HUES64 (cell line): ENCODE measurements around the gene LRSAM1.

ENCODE experiments used
- H3K27ac ChIP-seq: 2 replicates; pipeline ENCODE4 v1.7.0; 2013; ENCODE audit warnings: low read depth, low read length, inconsistent platforms
- H3K27me3 ChIP-seq: 2 replicates; pipeline ENCODE4 v1.6.1; 2013; ENCODE audit warnings: mild to moderate bottlenecking, low read length; ENCODE audit not compliant: insufficient read depth
- H3K36me3 ChIP-seq: 2 replicates; pipeline ENCODE4 v1.6.1; 2013; ENCODE audit warnings: mild to moderate bottlenecking, low read length; ENCODE audit not compliant: insufficient read depth
- H3K4me1 ChIP-seq: 2 replicates; pipeline ENCODE4 v1.6.1; 2013; ENCODE audit warnings: mild to moderate bottlenecking, low read length, moderate library complexity; ENCODE audit not compliant: insufficient read depth
- H3K4me3 ChIP-seq: 2 replicates; pipeline ENCODE4 v1.5.1; 2013; ENCODE audit warnings: mild to moderate bottlenecking, low read length, moderate library complexity
- H3K9ac ChIP-seq: 2 replicates; pipeline ENCODE4 v1.6.1; 2013; ENCODE audit warnings: mild to moderate bottlenecking, low read depth, low read length
- H3K9me3 ChIP-seq: 2 replicates; pipeline ENCODE4 v1.6.1; 2013; ENCODE audit warnings: low read depth, low read length; ENCODE audit not compliant: insufficient read depth
- WGBS: fragments of 150-250, 120-280 bp; methylation state at CpG from one replicate; pipeline ENCODE4 v1.1.7; 2013; ENCODE audit warnings: missing lambda C conversion rate; 5-methylcytosine and 5-hydroxymethylcytosine counted together

LRSAM1 gene

DNA sequence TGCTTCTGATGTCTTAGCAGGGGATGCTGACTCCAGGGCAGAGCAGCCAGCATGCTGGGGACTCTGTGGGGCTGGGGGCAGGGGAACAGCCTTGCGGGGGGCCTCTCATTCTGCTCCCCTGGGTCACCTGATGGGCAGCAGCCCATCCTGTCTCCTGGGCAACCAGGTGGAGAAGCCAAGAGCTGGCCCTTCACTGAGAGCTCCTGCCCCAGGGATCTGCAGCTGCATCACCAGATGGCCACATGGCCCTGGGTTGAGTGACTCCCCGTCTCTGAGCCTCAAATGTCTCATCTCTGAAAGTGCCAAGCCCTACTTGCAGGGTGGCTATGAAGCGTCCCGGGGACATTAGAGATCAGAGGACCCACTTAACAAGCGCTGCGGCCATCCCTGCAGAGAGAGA lies 49.1 kb downstream of the LRSAM1 start:
- H3K9ac ChIP-seq, result no peak overlapping the region
- H3K36me3 ChIP-seq, result peaks cover 23% of the 10 kb centered on the region
- H3K4me3 ChIP-seq, result no peak overlapping the region
- H3K9me3 ChIP-seq, result no peaks in the 10 kb centered on the region
- no peaks in the 10 kb centered on the region for H3K4me1 ChIP-seq
- no peak overlapping the region for H3K27ac ChIP-seq
- no peaks in the 10 kb centered on the region for H3K27me3 ChIP-seq
- WGBS, result 90% methylated on average over 6 of the region's 6 CpGs

DNA sequence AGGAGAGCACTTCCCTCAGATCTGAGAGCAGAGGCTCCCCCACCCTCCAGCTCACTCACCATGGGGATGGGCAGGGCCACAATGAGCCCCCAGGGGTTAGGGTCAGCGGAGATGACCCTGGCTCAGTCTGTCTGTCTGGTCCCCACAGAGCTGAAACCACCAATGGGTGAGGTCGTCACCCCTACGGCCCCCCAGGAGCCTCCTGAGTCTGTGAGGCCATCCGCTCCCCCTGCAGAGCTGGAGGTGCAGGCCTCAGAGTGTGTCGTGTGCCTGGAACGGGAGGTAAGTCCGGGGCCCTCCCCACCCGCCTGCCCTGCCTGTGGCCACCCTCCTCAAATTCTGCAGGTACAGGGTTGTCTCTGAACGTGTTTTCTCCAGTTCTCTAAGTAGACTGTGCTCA lies 49.6 kb downstream of the LRSAM1 start:
- H3K27ac ChIP-seq, result no peak overlapping the region
- no peaks in the 10 kb centered on the region for H3K27me3 ChIP-seq
- H3K9me3 ChIP-seq, result no peaks in the 10 kb centered on the region
- 84% methylated on average over 9 of the region's 9 CpGs for WGBS
- H3K9ac ChIP-seq, result no peak overlapping the region
- H3K4me3 ChIP-seq, result no peak overlapping the region
- H3K36me3 ChIP-seq, result peaks cover 18% of the 10 kb centered on the region
- no peaks in the 10 kb centered on the region for H3K4me1 ChIP-seq

DNA sequence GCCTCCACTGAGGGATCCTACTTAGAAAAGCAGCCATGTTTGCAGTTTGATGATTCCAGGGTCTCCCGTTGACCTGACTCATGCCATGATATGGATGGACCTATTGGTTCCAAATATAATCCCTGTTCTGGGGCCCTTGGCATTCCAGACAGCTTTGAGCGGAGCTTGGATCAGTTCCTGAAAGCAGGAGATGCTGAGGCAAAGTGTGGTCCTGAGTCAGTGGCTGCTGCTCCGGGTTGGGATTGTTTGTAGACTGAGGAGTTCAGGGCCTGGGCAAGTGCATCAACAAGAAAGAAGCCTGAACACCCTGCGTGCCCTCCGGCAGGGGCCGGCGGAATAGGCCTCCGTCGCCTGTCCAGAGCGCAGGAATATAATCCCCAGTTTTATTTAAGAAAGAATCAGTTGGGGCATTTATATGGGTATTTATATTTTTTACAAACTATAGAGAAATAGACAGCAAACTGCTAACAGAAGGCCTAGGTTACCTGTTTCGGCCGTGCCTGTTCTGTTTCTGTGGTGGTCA lies 50.6 kb downstream of the LRSAM1 start:
- no peaks in the 10 kb centered on the region for H3K9me3 ChIP-seq
- no peaks in the 10 kb centered on the region for H3K27me3 ChIP-seq
- peaks cover 12% of the 10 kb centered on the region for H3K36me3 ChIP-seq
- H3K4me3 ChIP-seq, result no peak overlapping the region
- no peak overlapping the region for H3K27ac ChIP-seq
- 96% methylated on average over 11 of the region's 12 CpGs for WGBS
- no peaks in the 10 kb centered on the region for H3K4me1 ChIP-seq
- H3K9ac ChIP-seq, result no peak overlapping the region

DNA sequence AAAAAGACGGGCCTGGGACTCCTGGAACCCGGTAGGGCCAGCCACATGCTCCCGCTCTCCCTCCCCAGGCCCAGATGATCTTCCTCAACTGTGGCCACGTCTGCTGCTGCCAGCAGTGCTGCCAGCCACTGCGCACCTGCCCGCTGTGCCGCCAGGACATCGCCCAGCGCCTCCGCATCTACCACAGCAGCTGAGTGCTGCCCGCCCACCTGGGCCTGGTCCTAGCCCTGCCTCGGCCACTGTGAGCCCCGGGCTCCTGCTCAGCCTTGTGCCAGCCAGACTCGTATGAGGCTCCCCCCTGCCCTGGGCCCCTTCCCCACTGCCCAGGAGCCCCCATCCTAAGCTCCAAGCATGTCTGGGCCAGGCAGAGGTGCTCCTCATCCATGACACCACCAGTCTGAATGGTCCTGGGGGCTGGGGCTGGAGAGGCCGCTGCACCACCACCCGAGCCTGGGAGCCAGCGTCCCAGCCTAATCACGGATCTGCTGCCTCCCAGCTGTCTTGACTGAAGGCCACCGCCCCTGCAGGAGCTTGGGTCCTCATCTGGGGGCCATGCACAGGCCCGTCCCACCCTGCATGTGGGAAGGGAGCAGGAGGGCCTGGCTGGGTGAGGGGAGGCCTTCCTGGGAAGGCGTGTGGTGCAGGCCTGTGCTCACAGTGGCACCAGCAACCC lies 51.5 kb downstream of the LRSAM1 start:
- H3K9me3 ChIP-seq, result no peaks in the 10 kb centered on the region
- peaks cover 15% of the 10 kb centered on the region for H3K36me3 ChIP-seq
- 95% methylated on average over 21 of the region's 21 CpGs for WGBS
- H3K9ac ChIP-seq, result no peak overlapping the region; the same call in 1 of the 2 replicates
- H3K4me3 ChIP-seq, result no peak overlapping the region
- H3K27ac ChIP-seq, result no peak overlapping the region
- H3K4me1 ChIP-seq, result no peaks in the 10 kb centered on the region
- no peaks in the 10 kb centered on the region for H3K27me3 ChIP-seq

DNA sequence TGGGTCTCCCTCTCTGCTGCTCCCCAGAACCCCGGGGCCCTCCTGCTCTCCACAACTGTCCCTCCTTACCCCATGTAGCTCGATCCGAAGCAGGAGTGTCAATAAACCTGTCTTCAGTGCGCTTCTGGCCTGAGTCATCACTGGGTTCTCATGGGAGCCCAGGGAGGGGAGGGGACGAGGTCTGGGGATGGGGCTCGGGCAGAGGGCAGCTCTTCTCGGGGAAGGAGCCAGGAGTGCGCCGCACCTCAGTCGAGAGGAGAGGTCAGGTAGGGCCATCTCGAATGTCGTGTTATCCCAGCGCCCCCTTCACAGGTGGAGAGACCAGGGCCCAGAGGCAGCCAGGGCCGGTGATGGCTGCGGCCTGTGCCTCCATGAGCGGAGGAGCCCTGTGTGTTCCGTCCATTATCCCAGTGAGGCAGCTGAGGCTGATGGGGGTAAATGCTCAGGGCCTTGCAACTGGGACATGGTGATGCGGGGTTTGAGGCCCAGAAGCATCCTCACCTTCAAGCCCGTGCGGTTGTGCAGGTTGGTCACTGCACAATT lies 52.1 kb downstream of the LRSAM1 start:
- Histone ChIP-seq H3K9ac (no peak overlapping the region; the same call in 1 of the 2 replicates), H3K27me3 (no peaks in the 10 kb centered on the region), H3K9me3 (no peaks in the 10 kb centered on the region), H3K4me1 (no peaks in the 10 kb centered on the region), H3K27ac (no peak overlapping the region), H3K4me3 (no peak overlapping the region), H3K36me3 (peaks cover 21% of the 10 kb centered on the region)
- 94% methylated on average over 20 of the region's 20 CpGs for WGBS

DNA sequence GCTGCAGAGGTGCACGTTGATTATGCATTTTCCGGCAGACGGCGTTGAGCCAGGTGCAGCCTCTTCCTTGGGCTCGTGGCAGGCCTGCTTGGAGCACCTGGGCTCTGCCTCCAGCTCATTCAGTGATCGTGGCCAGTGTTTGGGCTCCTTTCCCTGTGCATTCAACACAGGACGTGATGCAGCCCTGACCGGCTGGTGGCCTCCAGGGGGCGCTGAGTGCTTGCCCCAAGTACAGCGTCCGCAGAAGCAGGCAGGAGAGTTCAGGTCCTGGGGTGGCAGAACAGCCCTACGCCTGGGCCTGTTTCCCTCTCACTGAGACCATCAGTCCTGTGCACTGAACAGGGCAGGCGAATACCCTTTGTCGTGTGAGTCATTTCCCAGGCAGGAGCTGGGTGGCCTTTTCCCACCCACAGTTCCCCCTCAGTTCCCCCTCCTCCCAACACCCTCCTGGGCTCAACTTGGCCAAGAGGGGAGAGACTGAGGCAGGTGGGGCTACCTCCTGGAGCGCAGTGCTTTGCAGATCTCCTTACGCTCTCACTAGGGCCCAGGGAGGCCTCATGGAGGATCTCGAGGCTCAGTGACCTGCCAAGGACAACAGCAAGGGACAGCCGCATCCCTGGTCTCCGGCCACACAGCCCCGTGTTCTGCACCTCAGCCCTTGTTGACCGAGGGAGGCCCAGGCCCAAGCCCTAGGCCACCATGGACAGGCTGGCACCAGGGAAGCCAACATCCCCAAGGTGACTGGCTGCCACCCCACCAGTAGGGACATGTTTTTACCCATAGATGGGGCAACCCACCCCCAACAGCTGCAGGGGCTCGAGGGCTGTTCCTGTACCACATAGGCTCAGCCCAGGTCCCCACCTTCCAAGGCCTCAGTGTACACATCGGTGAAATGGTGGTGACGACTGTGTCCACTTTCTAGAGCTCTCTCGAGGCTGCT lies 52.9 kb downstream of the LRSAM1 start:
- H3K4me1 ChIP-seq, result no peaks in the 10 kb centered on the region
- H3K27me3 ChIP-seq, result no peaks in the 10 kb centered on the region
- peaks cover 26% of the 10 kb centered on the region for H3K36me3 ChIP-seq
- no peak overlapping the region for H3K27ac ChIP-seq
- H3K9me3 ChIP-seq, result no peaks in the 10 kb centered on the region
- H3K4me3 ChIP-seq, result no peak overlapping the region
- 69% methylated on average over 25 of the region's 25 CpGs for WGBS
- no peak overlapping the region for H3K9ac ChIP-seq

DNA sequence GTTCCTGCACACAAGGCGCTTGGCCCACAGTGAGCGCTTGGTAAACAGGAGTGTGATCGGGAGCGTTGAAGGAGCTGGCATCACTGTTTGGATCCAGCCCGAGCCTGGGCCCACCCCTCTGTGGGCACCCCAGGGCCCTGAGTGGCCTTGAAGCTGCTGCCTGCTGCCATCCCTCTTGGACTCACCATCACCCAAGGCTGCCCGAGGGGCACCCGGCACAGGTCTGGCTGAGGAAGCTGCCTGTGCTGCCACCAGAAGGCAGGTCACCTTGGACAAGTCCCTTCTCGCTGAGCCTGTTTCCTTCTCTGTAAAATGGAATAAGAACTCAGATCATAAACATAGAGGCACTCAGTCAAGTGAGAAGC lies 53.6 kb downstream of the LRSAM1 start:
- Histone ChIP-seq H3K9me3 (no peaks in the 10 kb centered on the region), H3K9ac (no peak overlapping the region), H3K4me1 (no peaks in the 10 kb centered on the region), H3K36me3 (peaks cover 30% of the 10 kb centered on the region), H3K27me3 (no peaks in the 10 kb centered on the region), H3K4me3 (no peak overlapping the region), H3K27ac (no peak overlapping the region)
- 95% methylated on average over 8 of the region's 8 CpGs for whole genome bisulfite sequencing

DNA sequence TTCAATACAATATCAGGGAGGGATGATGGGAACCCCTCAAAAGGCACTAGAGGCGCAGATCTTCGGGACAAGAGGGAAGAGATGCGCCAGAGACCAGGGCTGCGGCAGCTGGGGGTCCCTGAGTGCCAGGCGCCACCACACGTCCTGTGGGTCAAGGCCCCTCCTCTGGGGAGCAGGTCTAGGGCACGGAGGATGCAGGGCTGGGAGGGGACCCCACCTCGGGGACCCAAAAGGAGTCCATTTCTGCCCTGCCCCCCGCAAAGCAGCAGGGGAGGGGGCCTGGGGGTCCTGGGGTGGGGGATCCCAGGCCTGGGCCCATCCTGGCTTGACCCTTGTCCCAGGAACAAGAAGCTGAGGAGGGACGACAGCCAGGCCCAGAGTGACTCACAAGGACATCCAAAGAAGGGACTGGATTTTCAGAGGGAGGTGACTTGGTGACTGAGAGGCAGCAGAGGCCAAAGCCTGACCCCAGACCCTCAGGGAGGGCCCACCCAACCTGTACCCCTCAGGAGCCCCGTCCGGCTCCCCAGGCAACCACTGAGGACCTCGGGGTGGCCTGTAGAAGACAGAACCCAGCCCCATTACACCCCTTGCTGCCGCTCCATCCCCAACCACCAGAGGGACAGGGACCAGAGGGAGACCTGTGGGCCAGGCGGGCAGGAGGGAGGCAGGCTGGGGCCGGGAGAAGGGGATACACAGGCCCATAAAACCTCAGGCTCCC lies 54.2 kb downstream of the LRSAM1 start:
- H3K9ac ChIP-seq, result no peak overlapping the region
- peaks cover 30% of the 10 kb centered on the region for H3K36me3 ChIP-seq
- H3K9me3 ChIP-seq, result no peaks in the 10 kb centered on the region
- H3K27ac ChIP-seq, result no peak overlapping the region
- no peaks in the 10 kb centered on the region for H3K4me1 ChIP-seq
- WGBS, result 80% methylated on average over 16 of the region's 16 CpGs
- H3K4me3 ChIP-seq, result no peak overlapping the region
- no peaks in the 10 kb centered on the region for H3K27me3 ChIP-seq

DNA sequence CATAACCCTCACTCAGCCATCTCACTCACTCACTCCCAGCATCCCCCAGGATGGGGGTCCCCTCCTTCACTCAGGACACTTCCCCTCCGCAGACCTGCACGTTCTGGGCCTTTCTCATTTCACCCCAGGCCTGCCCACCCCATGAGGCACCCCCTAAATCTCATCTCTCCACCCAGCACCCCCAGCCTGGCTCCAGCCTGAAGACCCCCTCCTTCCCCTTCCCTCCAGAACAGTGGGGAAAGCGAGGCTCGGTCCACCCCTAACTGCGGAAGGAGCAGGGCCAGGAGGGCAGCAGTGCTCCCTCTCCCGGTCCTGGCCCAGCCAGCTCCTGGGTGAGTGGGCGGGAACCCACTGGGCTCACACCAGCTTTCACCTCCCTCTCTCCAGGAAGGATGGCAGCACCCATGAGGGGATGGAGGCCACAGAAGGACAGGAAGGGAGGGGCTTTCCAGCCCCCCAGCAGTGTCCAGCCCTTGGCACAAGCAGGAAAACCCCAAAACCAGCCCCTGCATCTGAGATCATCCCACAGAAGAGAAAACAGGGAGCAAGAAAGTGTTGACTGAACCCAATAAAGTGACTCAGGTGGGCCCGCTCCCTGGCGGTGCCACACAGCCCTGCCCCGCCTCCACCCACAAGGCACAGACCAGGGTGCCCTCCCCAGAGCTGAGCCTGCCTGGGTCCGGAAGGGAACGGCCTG lies 55.0 kb downstream of the LRSAM1 start:
- H3K27me3 ChIP-seq, result no peaks in the 10 kb centered on the region
- 0 out of 2 replicates have a peak, but pooled peaks cover under 1% of the 10 kb centered on the region for H3K4me1 ChIP-seq
- no peak overlapping the region for H3K27ac ChIP-seq
- 87% methylated on average over 11 of the region's 12 CpGs for WGBS
- peaks cover 30% of the 10 kb centered on the region for H3K36me3 ChIP-seq
- no peaks in the 10 kb centered on the region for H3K9me3 ChIP-seq
- H3K4me3 ChIP-seq, result no peak overlapping the region
- no peak overlapping the region for H3K9ac ChIP-seq
